HG02610 (cell line): Measurements from ENCODE around the gene CST11.

ENCODE experiments used
- ATAC-seq: cut with Tn5 transposase; IDR thresholded peaks from one replicate; pipeline ENCODE4 v1.9.1; 2021; ENCODE audit warnings: mild to moderate bottlenecking, moderate library complexity; ENCODE audit not compliant: unreplicated experiment

Gene CST11

DNA sequence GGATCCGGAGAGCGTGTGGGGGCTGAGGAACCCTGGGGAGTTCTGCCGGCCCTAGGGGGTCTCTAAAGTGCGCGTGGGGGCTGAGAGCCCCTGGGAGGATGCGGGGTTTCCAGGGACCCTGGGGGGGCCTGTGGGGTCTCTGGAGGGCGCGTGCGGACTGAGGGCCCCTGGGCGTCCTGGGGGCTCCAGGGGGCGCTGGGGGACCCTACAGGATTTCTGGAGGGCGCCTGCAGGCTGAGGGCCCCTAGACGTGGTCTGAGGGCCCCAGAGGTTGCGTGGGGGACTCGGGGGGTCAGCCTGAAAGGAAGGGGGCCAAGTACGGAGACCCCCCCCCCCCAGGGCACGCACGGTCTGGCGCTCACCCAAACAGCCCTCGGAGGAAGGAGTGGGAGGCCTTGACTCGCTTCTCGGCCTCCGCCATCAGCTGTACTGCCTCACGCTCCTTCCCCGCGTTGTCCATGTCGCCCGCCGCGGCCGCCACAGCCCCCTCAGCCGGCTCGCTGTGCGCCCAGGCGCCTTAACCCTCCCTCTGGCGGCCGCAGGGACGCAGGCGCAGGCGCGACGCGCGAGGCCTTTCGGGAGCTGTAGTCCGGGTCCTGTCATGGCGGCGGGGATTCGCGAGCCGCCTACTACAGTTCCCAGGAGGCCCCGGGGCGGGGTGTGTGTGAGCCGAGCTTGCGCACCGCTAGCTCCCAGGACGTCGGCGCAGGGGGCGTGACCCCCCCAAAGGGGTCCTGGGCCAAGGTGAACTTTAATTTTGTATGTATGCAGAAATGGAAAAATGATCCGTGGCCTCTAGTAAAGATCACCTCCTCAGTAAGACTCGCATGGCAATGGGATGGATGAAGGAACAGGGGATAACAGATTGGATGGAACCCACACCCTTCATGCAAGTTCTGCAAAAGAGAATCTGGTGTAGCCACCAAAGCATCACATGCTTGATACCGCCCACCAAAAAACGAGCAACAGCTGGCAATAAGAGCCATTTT is 31.4 kb downstream of the CST11 start, which contains the start of gene NAPB:
Gene NAPB (minus strand): TSS at position 546 of the 989 bp plus-strand sequence. CDS start 86 bp downstream, at position 460.
- peak; percentile 97 for ATAC-seq

DNA sequence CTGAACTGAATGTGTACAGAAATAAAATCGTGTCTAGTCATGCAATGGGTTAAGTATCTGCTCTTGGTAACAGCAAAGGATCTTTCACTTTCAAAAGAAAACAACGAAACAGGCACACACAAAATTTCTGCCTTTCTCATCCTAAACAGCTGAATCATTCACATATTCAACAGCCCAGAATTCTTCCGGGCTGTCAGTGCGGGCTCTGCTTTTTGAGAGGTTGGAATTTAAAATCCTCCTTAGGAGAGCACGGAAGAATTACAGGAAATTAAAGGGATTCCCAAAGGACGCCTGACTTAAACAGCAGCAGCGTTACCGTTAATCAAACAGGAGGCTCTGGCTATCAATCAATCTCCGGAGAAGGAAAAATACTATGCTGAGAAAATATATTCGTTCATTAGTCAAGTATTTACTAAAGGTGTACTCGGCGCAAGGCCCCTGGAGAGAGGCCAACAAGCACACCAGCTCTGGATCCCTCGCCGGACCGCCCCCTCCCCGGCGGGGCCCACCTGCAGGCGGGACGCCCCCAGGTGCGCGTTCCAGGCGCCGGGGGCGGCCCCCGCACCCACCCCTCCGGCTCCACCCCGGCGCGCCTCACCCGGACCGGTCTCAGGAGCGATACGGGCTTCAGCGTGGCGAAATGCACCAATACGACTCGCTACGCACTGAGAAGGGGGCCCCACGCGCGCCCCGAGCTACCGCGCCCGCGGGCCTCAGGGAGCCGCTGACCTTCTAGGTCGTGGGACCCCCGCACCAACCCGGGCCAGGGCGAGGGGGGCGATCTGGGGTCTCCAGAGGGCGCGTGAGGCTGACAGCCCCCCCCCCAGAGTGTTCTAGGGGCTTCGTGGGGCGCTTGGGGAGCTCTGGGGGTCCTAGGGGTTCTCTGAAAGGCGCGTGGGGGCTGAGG is 32.4 kb downstream of the CST11 start:
- ATAC-seq, result peak; percentile 31

DNA sequence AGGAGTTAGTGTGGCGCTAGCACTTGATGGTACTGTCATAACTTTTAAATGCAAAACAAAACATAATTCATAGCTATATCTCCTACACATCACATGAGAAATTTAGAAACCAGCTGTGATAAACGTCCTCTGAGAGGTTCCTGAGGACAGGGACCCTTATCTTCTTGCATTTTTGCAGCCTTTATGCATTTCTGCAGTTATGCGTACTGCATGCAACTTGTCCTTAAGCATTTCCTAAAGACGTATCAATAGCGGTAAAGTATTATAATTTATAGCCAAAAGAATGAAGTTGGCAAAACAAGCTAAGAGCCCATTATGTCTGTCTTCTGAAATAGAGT is 33.0 kb downstream of the CST11 start:
- ATAC-seq, result no peak

DNA sequence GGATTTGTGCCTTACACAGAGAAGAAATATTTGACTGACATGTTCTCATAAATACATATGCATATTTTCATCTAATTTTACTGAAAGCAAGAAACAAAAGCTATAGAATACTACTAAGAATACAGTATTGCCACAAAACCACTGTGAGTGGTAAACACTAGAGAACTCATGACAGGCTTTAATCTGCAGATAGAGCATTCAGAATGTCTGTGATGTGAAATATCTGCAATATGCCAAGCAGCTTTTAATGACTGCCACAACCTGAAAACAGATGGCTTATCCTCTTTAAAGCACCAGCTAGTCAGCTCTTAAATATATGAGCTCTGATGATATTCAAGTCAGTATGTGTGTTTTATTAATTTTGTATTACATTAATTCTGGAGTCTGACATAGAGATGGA is 34.8 kb downstream of the CST11 start:
- ATAC-seq, result no peak

DNA sequence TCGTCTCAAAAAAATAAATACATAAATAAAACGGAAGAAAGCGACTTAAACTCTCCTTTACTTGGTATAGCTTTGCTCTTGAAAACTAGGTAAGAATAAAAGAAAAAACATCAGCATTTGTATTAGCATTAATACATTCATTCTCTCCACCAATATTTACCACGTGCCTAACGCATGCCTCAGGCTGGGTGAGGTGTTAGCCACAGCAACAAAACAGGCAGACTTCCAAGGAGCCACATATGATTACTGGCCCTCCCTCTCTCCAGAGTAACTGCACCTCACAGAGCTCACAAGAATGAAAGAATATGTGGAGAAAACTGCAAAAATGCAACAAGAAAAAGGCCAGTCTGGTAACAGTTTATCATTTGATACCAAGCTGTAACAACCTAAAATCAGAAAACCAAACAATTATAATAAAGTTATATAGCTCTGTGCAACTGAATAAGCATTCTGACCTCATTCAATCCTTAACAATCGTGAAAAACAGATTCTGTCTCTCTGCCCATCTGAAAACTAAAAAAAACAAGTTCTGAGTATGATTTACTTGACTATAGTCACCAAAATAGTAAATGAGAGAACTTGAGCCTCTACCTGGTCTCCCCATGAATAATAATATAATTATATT is 36.6 kb downstream of the CST11 start:
- ATAC-seq, result no peak

DNA sequence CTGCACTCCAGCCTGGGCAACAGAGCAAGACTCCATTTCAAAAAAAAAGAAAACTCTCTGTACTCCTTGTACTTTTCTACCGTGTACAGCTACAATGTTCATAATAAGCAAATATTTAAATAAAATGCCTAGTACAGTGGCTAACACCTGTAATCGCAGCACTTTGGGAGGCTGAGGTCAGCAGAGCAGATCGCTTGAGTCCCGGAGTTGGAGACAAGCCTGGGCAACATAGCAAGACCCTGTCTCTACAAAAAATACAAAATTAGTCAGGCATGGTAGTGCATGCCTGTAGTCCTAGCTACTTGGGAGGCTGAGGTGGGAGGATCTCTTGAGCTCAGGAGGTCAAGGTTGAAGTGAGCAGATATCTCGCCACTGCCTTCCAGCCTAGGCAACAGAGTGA is 37.1 kb downstream of the CST11 start:
- ATAC-seq, result no peak

DNA sequence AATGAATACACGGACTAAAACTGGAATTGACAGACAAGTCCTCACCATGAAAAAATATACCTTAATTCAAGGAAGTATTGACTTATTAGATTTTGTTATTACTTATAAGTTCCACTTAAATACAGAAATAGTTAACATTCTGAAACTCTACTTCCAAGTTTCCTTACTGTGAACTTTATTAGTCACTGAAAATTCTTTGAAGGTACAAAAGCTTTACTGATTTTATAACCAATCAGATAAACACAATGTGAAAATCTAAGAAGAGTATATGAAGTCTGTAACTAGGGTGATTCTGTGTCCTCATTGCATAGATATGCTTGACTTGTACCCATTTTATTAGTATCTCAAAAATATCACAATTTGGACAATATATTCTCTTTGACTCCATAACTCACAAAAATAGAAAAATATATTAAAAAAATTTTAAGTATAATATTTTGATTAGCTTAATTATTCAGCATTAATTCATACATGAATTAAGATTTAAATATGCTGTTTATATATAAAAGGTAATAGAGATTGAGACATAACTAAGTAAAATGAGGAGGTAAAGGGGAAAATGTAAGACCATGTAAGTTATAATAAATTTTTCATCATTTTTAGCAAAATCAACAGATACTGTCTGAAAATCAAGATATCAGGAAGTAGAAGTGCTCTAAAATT is 38.0 kb downstream of the CST11 start:
- no peak for ATAC-seq

DNA sequence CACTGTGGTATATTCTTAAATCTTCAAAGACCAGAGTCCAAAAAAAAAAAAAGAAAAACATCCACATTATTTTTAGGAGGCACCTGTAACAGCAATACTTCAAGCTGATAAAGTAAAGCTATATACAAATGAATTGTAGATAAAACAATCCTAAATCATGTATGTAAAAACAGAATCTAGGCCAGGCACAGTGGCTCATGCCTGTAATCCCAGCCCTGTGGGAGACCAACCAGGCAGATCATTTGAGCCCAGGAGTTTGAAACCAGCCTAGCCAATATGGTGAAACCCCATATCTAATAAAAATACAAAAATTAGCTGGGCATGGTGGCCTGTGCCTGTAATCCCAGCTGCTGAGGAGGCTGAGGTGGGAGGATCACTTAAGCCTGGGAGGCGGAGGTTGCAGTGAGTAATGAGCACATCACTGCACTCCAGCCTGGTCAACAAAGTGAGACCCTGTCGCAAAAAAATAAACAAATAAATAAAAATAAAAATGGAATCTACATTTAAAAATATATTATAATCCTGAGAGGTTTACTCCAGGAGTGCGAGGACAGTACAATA is 38.7 kb downstream of the CST11 start:
- no peak for ATAC-seq

DNA sequence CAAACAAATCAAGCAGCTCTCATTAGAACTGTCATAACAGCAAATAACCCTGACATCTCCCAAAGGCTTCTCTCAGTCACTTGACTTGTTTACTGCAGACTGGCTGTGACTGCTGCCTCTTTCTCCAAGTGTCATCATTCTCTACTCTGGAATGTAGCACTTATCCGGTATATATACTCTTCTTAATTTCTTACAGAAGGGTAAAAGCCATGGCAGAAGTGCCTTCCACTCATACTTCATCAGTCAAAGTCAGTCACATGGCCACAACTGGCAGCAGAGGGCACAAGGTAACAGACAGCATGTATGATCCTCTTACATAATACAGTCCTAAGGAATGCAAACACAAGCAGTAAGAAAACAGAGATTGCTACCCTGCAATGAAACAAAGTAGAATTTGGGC is 40.6 kb downstream of the CST11 start:
- ATAC-seq, result no peak

DNA sequence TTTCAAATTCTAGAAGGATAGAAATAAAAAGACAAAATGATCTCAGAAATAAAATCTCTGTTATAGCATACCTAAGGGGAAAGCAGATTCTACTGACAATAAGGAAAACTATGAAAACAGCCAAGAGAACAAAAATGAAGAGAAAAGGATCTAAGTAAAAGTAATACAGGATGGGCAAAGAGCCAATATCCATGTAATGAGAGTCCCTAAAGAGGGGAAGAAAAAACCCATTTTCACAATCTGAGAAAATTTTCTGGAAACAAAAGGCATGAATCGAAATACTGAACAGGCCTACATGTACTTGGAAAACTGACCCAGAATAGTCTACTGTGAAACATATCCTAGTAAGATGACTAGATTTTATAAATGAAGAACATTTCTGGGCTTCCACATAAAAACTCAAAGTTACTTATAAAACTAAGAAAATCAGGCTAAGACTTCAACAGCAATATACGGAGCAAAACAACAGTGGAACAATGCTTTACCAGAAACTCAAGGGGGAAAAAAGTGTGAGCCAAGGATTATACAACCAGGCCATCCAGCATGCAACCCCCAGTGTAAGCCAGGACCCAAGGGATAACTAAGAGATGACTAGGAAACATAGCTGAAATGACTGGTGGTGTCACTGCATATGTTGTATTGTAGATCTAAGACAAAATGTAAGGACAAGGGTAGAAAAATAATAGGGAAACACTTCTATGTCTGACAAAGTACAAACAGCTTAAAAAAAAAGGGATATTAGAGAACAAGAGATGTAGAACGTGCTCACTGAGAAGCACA is 41.6 kb downstream of the CST11 start:
- no peak for ATAC-seq

DNA sequence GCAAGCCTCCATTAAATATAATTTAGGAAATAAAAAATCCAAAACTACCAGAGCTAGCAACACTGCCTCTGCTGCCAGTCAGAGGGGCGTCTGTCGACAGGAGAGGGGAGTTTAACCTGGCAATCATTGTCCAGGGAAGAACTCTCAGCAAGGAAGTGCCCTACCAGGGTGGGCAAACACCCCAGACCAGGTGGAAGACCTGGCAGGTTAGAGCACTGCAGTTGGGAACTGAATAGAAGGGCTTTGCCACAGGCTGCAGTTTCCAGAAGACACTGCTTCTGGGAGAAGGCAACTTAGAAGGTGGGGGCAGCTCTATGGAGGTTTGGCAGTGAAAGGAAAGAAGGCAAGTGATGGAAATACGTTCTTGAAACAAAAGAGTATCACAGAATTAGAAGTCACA is 42.9 kb downstream of the CST11 start:
- no peak for ATAC-seq

DNA sequence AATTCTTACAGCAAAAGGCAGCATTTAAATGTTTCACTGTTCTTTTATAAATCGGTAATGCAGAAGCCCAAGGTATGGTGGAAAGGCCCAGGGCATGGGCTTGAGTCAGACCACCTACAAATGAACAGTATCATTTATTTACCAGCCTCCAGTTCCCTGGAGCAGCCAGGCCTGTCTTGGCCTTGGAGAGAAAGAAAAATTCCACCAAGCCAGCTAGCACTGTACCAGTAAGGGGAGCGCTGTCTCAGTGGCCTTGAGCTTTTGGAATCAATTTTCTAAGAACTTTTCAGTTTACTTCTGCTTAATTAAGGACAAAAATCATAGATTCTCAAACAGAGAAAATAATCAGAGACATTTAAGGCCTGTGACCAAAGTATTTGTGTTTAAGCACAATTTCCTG is 43.7 kb downstream of the CST11 start:
- no peak for ATAC-seq

DNA sequence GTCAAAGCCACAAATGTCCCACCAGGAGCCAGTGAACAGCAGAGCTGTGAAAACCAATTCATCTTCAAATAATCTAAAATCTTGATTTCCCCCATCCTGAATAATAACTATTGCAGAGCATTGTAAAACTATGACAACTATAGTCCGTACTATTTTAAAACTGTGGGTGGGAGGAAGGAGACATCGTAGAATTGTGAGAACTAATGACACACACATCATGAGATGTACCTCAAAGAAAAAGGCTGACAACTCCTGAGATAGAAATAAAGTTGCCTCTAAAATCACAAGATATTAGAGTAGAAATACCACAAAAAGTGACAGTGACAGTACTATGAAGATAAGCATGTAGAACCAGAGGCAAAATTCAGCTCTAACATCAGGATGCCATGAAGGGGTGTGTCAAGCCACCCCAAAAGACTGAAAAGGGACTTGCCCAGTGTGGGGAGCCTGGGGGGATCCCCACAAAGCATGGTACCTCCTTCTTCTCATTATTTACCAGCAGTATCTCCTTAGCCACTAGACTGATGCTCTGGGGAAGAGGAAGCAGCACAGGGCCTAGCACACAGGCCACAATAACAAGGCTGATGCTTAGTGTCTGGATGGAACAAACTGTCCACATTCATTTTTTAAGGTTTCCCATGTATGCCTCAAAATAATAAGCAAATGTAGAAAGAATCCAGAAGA is 44.8 kb downstream of the CST11 start:
- ATAC-seq, result peak; percentile 57

DNA sequence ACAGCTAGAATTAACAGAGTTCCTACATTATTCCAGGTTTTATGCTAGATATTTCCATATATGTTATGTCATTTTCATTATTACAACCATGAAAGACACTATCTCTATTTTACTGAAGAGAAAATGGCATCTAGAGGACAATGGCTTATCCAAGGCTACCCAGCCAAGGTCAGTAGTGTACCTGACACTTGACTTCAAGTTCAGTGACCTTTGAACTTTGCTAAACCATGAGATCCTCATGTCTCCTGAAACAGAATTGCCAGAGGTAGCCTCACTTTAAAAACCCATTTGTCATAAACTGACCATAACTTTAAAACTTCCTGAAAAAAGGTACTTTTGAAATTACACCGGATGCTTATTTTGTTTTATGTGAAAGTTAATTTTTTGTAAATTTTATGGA is 45.8 kb downstream of the CST11 start:
- no peak for ATAC-seq

DNA sequence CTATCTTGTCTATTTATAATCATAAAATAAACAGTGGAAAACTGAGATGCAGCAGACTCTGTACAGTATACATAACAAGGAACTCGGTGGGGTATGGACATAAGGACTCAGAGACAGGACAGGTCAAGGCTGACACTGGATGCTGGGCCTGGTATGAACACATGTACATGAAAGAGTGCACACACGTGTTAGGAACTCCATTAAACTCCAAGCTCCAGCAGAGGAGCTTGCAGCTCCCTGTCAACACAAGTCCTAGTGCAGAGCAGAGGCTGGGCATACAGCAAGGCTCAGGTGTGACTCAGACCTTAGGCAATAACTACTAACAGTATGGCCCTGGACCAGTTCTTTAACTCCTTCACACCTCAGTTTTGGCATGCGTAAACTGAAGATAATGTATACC is 48.5 kb downstream of the CST11 start:
- no peak for ATAC-seq

DNA sequence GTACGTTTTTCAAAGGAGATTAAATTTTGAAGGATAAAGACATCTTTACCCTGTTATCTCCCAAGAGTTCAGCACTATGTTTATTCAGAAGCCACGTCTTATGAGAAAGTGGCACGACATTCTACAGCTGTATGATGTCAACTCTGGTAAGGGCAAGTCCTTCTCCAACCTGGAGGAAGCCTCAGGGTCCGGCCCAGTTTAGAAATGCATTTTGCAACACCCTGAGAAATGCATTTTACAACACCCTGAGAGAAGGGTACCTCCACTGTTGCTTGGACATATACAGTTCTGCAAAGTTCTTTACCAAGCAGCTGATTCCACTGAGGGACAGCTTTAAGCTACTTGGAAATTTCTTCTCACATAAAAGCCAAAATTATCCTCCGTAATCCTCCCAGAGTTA is 48.9 kb downstream of the CST11 start:
- no peak for ATAC-seq

DNA sequence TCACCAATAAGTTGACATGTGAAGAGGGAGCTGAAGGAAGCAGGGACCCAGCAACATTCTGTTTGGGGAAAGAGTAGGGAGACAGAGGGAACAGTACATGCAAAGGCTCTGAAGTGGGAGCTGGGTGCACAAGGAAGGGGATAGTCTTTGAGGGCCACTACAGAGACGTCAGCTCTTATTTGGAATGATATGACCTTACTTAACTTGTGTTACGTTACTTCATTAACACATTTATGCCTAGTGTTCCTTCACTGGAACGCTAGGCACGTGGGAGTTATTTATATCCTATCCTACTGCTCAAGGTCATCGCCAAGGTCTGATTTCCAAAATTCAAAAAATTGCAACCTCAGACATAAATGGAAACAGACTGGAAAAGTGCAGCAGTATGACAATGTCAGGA is 51.6 kb downstream of the CST11 start:
- no peak for ATAC-seq
